Kidney tubule cell (primary cell): Measurements from ENCODE around the gene TLR10.
A peak's percentile ranks its signal among the peaks of the same experiment; 100 is the strongest.
"Not testable (repeated sequence)": the region's sequence is repeated elsewhere in the genome, so short reads cannot be mapped to it uniquely, and the experiment has no call there.

Source experiments
- DNase-seq: peaks from one replicate; pipeline ENCODE4 v3.0.0-alpha.2; 2018; ENCODE audit warnings: low spot score

Gene TLR10, protein sequence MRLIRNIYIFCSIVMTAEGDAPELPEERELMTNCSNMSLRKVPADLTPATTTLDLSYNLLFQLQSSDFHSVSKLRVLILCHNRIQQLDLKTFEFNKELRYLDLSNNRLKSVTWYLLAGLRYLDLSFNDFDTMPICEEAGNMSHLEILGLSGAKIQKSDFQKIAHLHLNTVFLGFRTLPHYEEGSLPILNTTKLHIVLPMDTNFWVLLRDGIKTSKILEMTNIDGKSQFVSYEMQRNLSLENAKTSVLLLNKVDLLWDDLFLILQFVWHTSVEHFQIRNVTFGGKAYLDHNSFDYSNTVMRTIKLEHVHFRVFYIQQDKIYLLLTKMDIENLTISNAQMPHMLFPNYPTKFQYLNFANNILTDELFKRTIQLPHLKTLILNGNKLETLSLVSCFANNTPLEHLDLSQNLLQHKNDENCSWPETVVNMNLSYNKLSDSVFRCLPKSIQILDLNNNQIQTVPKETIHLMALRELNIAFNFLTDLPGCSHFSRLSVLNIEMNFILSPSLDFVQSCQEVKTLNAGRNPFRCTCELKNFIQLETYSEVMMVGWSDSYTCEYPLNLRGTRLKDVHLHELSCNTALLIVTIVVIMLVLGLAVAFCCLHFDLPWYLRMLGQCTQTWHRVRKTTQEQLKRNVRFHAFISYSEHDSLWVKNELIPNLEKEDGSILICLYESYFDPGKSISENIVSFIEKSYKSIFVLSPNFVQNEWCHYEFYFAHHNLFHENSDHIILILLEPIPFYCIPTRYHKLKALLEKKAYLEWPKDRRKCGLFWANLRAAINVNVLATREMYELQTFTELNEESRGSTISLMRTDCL

DNA sequence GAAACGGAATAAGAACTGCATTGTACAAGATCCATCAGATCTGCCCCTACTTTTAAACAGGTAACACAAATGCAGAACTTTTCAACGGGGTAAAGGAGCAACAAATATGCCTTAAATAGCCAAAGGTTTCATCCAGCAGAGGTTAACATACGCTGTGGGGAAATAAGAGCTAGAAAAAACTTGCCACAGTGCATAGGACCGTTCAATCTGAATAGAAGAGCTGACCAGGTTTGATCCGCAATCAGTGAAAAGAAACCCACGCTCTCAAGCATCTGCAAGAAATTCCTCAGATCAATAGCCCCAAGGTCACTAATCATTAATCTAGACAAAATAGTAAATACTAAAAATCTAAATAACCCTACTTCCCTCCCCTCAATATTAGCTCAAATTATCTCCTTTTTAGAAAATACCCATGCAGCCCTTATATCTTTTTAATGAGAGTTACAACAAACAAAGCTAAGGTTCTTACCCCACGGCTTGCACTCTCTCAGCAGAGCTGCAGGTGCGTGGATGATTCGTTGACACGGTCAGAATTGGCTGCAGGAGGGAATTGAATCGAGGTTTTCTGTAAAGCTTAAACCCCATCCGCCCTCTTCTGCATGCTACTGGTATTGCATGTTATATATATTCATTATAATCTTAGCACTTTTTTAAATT lies at the start of gene TLR10:
TLR10 (minus strand) TSS at position 539 of the 657 bp plus-strand sequence. CDS start 7,400 bp downstream, outside the sequence.
- DNase-seq: peak; percentile 46

DNA sequence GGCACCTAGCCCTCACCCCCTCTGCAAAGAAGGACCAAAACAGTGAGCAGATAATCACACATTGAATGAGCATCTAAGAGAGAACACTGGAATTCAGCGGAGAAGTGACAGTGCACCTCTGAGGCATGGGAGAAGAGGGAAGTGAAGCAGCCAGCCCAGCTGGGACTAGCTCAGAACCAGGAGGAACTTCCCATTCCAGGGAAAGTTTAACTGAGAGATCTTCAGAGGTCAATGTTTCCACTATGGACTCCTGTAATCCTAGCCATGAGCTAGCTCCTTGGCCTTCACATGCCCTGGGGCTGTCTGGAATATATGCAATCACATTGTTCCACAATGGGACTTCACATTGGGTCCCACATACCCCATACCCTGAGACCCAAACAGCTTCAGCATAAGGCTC lies 49.4 kb upstream of the TLR10 start:
- no peak for DNase-seq

DNA sequence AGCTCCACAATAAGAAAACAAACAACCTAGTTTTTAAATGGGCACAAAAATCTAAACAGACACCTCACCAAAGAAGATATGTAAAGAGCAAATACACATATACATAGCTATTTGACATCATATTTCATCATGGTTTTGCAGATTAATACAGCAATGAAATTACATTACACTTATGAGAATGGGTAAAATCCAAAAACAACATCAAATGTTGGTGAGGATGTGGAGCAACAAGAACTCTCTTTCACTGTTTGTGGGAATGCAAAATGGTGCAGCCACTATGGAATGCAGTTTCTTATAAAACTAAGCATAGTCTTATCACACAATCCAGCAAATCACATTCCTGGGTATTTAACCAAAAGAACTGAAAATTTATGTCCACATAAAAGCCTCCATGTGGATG lies 48.9 kb upstream of the TLR10 start:
- DNase-seq: no peak

DNA sequence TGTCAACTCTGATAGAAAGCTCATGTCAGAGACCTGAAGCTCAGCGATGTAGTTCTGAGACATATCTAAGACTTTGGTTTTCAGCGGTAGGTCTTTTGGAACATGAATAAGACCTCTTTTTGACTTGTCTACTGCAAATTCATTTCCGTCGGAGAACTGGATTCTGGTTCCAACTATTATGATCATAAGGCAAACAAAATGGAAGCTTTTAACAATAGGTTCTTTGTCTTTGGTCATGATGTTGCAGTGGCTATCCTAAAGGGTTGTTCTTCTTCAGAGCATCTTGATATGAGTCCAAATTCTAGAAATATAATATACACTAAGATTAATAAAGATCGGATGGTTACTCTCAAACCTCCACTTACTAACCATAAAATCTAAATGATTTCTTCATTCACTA lies 46.4 kb upstream of the TLR10 start:
- DNase-seq: no peak

DNA sequence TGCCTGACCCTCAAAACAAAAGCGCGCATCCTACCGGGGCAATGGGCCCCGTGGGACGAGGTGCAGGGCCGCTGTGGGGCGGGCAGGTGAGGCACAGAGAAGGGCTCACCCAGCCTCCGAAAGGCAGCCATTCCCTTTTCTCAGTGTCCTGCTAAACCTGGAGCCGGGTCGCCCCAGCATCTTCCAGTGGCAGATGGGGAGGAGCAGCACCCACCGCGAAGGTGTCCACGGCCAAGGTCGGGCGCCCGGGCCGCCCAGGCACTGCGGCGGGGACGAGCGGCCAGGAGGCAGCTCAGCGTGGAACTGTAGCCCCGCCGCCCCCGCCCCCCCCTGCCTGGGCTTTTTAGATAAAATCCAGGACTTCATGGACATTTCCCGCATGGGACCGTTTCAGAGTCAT lies 41.0 kb upstream of the TLR10 start:
- DNase-seq: no peak

DNA sequence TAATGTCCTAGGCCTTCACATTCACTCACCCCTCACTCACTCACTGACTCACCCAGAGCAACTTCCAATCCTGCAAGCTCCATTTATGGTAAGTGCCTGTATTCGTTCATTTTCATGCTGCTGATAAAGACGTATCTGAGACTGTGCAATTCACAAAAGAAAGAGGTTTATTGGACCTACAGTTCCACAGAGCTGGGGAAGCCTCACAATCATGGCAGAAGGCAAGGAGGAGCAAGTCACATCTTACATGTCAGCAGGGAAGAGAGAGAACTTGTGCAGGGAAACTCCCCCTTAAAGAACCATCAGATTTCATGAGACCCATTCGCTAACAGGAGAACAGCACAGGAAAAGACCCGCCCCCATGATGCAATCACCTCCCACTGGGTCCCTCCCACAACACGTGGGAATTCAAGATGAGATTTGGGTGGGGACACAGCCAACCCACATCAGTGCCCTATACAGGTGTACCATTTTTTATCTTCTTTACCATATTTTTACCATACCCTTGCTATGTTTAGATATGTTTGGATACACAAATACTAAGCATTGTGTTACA lies 40.0 kb upstream of the TLR10 start:
- no peak for DNase-seq

DNA sequence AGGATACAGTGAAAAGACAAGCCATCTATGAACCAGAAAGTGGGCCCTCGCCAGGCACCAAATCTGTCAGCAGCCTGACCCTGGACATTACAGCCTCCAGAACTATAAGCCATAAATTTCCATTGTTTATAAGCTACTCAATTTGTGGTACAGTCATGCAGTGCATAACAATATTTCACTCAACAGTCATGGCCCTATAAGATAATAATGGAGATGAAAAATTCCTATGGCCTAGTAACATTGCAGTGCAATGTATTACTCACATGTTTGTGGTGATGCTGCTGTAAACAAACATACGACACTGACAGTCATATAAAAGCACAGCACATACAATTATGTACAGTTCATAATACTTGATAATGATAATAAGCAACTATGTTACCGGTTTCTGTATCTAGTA lies 38.9 kb upstream of the TLR10 start:
- no peak for DNase-seq

DNA sequence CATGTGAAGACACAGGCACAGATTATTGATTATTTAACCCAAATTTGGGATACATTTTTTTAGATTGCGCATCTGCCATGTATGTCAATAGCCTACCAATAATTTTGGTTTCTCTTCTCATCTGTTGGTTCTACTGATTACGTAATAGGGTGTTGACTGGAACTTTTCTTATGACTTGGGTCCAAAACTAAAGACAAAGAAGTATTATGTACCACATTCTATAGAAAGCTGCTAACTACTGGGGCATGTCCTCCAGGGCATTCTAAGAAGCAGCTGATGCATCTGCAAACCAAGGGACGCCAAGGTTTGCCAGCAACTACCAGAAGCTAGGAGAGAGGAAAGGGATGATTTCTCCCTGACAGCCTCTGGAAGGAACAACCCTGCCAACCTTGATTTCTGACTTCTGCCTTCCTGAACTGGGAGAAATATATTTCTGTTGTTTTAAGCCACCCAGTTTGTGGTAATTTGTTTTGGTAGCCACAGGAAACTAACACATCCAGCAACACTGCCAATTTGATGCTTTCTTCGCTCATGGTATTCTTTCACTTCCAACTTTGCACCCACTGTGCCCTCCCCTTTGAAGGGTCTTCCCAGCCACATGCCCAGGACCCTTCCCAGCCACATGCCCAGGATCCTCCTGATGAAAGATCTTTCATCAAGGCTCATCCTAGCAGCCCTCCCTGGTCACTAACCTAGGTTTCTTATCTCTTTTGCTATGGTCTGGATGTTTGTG lies 37.7 kb upstream of the TLR10 start:
- DNase-seq: no peak

DNA sequence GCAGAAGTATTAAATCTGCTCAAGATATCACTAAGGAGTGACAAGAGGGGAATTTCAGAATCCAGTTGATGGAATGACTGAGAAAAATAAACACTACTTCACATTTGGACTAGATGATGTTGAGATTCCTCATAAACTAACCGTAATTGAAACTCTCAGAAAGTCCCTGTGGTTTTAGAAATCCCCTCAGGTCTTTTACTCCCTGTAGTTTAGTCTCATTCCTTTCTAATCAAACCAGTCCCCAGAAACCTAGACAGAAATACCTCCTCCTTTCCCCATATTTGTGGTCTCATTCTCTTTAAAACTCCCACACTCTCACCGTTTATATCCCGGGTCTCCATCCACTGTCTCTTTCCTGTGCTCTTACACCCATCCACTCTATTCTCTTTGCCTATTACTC lies 36.8 kb upstream of the TLR10 start:
- peak; percentile 65 for DNase-seq

DNA sequence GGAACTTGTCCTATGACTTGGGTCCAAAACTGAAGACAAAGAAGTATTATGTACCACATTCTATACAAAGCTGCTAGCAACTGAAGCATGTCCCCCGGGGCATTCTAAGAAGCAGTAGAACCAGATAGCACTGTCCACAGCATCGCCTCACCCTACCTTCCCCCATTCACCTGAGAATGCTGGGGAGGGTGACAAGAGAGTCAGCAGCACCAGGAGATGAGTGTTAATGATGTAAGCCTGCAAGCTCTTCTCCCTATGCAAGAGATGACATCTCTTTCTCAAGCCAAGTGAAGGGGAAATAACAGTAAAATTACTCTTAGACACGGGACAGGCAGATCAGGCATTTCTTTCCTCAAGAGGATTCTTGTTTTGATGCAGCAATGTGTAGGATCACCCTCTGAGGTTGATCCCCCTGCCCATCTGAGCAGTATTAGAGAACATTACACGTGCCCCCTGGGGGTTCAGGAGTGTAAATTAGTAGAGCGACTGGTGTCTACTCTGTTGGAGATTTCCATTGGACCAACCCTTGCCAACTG lies 35.7 kb upstream of the TLR10 start:
- DNase-seq: peak; percentile 84

DNA sequence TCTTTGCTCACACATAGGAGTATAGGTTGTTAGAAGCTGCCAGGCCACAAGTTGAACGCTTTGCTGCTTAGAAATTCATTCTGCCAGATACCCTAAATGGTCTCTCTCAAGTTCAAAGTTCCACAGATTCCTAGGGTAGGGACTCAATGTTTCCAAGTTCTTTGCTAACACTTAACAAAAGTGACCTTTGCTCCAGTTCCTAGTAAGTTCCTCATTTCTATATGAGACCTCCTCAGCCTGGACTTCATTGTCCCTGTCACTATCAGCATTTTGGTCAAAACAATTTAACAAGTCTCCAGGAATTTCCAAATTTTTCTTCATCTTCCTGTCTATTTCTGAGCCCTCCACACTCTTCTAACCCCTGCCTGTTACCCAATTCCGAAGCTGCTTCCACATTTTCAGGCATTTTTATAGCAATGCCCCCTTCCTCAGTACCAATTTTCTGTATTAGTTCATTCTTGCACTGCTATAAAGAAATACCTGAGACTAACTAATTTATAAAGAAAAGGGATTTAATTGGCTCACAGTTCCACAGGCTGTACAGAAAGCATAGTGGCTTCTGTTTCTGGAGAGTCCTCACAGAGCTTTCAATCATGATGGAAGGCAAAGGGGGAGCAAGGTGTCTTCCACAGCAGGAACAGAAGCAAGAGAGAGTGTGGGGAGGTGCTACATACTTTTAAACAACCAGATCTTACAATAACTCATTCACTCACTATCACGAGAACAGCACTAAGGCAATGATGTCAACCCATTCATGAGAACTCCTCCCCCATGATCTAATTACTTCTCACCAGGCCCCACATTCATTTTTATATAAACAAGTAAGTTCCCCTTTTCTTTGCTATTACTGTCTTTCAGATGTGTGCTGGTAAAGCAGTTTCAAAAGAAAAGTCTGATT lies 33.3 kb upstream of the TLR10 start:
- peak; percentile 39 for DNase-seq

DNA sequence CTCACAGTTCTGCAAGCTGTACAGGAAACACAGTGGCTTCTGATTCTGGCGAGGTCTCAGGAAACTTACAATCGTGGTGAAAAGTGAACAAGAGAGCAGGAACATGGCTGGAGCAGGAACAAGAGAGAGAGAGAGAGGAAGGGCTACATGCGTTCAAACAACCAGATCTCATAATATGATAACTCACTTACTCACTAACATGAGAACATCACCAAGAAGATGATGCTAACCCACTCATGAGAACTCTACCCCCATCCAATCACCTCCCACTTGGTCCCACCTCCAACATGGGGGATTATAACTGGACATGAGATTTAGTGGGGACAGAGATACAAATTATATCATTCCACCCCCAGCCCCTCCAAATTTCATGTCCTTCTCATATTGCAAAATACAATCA lies 31.6 kb upstream of the TLR10 start:
- DNase-seq: no peak

DNA sequence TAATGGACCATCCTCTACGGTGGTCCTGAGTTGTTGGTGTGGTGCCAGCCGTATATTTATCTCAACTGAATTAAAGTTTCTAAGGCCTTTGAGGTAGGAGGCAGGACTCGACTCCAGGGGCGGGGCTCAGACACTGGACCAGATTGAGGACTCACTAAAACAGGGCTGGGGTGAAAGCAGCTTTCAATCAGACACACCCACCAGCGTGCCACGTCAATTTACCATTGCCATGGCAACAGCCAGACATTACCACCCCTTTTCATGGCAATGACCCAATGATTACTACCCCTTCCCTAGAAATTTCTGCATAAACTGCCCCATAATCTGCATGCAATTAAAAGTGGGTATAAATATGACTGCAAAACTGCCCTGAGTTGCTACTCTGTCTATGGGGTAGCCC lies 28.5 kb upstream of the TLR10 start:
- no peak for DNase-seq

DNA sequence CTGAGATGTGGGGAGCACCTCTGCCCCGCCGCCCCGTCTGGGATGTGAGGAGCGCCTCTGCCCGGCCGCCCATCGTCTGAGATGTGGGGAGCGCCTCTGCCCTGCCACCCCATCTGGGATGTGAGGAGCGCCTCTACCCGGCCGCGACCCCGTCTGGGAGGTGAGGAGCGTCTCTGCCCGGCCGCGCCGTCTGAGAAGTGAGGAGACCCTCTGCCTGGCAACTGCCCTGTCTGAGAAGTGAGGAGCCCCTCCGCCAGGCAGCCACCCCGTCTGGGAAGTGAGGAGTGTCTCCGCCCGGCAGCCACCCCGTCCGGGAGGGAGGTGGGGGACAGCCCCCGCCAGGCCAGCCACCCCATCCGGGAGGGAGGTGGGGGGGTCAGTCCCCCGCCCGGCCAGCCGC lies 24.7 kb upstream of the TLR10 start:
- not testable (repeated sequence) for DNase-seq

DNA sequence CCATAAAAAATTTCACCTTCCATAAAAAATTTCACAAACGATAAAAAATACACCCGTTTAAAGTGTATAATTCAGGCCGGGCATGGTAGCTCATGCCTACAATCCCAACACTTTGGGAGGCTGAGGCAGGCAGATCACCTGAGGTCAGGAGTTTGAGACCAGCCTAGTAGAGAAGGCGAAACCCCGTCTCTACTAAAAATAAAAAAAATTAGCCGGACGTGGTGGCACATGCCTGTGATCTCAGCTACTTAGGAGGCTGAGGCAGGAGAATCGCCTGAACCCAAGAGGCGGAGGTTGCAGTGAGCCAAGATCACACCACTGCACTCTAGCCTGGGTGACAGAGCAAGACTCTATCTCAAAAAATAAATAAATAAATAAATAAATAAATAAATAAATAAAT lies 23.5 kb upstream of the TLR10 start:
- not testable (repeated sequence) for DNase-seq

DNA sequence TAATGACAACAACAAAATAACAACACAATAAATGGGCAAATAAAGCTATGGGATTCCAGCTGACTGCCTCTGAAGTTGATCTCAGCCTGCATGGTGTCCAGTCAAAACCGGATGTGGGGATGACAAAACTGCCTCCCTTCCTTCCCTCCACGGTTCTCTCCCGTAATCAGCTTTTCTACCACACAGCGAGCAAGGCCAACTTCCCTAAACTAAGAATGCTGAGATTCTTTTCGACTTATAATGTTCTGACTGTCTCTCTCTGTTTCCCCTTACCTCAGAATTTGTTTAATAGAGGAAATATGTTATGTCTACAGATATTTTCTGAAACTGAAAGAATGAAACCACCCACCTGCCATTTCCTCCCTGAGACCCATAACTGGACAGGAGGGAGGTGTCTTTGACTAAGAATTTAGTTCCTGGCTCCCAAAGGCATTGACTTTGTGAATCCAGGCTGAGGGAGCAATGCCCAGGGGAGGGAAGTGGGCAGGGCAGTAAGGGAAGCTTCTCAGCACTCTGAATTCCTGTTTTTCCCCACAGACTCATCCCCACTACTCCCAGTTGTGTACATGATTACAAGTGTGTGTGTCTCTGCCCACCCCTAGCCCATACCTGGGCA lies 22.8 kb upstream of the TLR10 start:
- DNase-seq: peak; percentile 61

DNA sequence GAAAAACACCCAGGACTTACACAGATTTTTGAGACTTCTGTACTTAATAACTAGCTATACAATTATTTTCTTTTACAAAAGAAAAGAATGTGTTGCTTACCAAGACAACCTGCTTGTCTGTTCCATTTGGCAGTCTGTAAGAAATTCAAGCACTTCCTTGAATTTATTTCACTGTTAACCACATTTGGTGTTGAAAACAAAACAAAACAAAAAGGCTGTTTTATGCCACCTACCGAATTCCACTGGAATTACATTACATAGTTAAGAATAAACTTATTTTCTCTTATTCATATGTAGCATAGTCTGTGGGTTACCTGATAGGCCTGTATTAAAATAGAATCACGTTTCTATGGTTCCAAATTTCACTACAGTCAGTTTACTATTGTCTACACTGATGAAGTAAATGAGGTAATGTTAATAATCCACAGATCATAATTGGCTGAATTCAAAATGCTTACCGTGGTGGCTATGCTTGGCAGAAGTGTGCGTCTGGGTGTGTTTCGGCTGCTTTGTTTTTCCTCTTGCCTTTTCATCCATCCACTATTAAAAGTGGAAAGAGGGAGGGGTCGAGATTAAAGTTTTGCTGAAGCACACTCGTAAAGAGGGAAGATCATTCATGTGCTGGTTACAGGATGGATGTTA lies 22.0 kb upstream of the TLR10 start, which contains the start of gene TLR1:
TLR1 (minus strand) TSS at position 138 of the 642 bp plus-strand sequence. CDS start 5,960 bp downstream, outside the sequence.
- peak; percentile 76 for DNase-seq

DNA sequence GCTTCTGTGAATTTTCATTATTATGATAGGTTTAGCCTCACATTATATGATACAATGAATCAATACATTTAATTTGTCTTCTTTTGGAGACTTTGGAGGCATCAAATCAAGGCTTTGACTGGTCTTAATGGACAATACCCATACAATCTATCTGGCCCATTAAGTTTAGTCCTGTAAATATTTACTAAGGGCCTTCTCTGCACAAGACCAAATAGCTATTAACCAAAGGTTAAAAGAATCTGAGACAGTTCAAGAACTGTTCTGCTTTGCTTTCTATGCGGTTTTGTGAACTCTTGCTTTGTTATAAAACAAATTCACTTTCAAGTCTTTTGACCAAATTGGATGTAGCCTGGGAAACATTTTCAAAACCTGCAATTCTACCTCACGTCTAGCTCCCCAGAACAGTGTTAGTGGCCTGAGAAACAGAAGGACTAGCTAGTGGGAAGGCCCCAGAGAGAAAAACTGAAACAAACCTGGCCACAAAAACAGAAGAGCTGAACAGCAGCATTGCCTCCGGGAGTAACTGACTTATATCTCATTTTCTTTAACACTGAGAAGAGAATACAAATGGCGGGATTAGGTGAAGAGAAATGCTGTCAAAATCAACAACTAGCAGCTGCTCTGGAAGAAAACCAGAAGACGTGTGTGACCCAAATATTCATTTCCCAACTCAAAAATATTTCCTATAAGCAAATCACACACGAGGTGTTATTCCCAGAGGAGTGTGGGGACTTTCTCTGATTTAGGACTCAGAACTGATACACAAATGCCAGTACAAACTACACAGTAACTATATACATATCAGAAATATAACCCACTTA lies 21.3 kb upstream of the TLR10 start:
- peak; percentile 41 for DNase-seq
